A549 (cell line): ENCODE data around the gene TUBGCP2. TPM values are rescaled to one million over a fixed set of nuclear protein-coding genes. Genes with fewer than 3 reads are reported as not detected.

Source experiments
- ATAC-seq, 2 experiments: fragments of 200-7000 bp in 1 of 2; fragments of >200 bp in 1 of 2; cut with Nextera tagmentation in 1 of 2; cut with Tn5 transposase in 1 of 2; 3 replicates each; pipeline versions ENCODE4 v1.8.0 to v1.9.1; 2018 to 2020; ENCODE audit warnings: mild to moderate bottlenecking in 1 of 2, moderate library complexity in 1 of 2
- CTCF ChIA-PET: fragments of 300-600 bp; sonication (Branson Sonifier 250); formaldehyde crosslinking; extraction: SDS; loops from one replicate; lab custom pipeline; 2021; ENCODE audit warnings: antibody characterized with exemption, inconsistent platforms; lab: Yijun Ruan, JAX
- POLR2A ChIA-PET: fragments of 350-600 bp; formaldehyde crosslinking; extraction: SDS; loops from one replicate; lab custom pipeline; 2021; ENCODE audit warnings: antibody characterized with exemption, inconsistent platforms; lab: Yijun Ruan, JAX
- DNase-seq, 2 experiments: peaks; one replicate each; pipeline versions ENCODE4 v3.0.0 to v3.0.0-alpha.2; 2011 to 2016; ENCODE audit warnings: low read depth in 1 of 2, low spot score in 1 of 2
- FAIRE-seq: peaks from 2 replicates; lab custom pipeline; 2011; peaks lifted over from hg19 to GRCh38; lab: Jason Lieb, UNC
- H3K27ac ChIP-seq, 2 experiments: fragments of >200 bp; sonication (Bioruptor Twin); formaldehyde crosslinking; 3 replicates each; pipeline ENCODE4 v1.5.1; 2016 to 2017
- H3K4me1 ChIP-seq: fragments of >200 bp; sonication (Bioruptor Twin); formaldehyde crosslinking; 3 replicates; pipeline ENCODE4 v1.6.1; 2016
- H3K4me2 ChIP-seq: fragments of >200 bp; sonication (Bioruptor Twin); formaldehyde crosslinking; 3 replicates; pipeline ENCODE4 v1.6.1; 2016
- H3K4me3 ChIP-seq: fragments of >200 bp; sonication (Bioruptor Twin); formaldehyde crosslinking; 3 replicates; pipeline ENCODE4 v1.5.1; 2016
- H3K9me3 ChIP-seq: fragments of >200 bp; sonication (Bioruptor Twin); formaldehyde crosslinking; 3 replicates; pipeline ENCODE4 v1.6.1; 2016
- BCL3 ChIP-seq: fragments of >200 bp; sonication (Bioruptor Twin); formaldehyde crosslinking; IDR thresholded peaks from 3 replicates; pipeline ENCODE4 v1.6.1; 2016
- CHD4 ChIP-seq: fragments of 200-600 bp; sonication (generic); IDR thresholded peaks from 2 replicates; pipeline ENCODE4 v1.6.1; 2016; ENCODE audit warnings: antibody characterized with exemption, mild to moderate bottlenecking, borderline replicate concordance
- E2F6 ChIP-seq: IDR thresholded peaks from 2 replicates; pipeline ENCODE4 v1.6.1; 2012; ENCODE audit warnings: low read depth, borderline replicate concordance
- EHMT2 ChIP-seq: fragments of 200-600 bp; sonication (generic); IDR thresholded peaks from 2 replicates; pipeline ENCODE4 v1.6.1; 2016; ENCODE audit warnings: antibody characterized with exemption, low read depth, mild to moderate bottlenecking, moderate library complexity
- FOSL2 ChIP-seq, 2 experiments: fragments of 450-650 bp in 1 of 2; fragments of >200 bp in 1 of 2; sonication (Bioruptor Twin) in 1 of 2; formaldehyde crosslinking; IDR thresholded peaks; 2 replicates each; pipeline versions ENCODE4 v1.5.0 to v1.6.1; 2016 to 2020; ENCODE audit warnings: mild to moderate bottlenecking in 1 of 2, moderate library complexity in 1 of 2
- GATA3 ChIP-seq: IDR thresholded peaks from 2 replicates; pipeline ENCODE4 v1.6.1; 2012; ENCODE audit warnings: borderline replicate concordance
- HDAC2 ChIP-seq: fragments of 200-600 bp; sonication (generic); IDR thresholded peaks from 2 replicates; pipeline ENCODE4 v1.6.1; 2016
- HEYL ChIP-seq: fragments of 250-450 bp; sonication (Bioruptor Pico); IDR thresholded peaks from 2 replicates; pipeline ENCODE4 v1.8.0; 2021; ENCODE audit warnings: mild to moderate bottlenecking, moderate library complexity
- HMGXB4 ChIP-seq: fragments of 250-450 bp; sonication (Bioruptor Pico); IDR thresholded peaks from 2 replicates; pipeline ENCODE4 v1.5.0; 2021; ENCODE audit warnings: mild to moderate bottlenecking, moderate library complexity, borderline replicate concordance
- HOXB5 ChIP-seq: fragments of 250-450 bp; sonication (Bioruptor Pico); IDR thresholded peaks from 2 replicates; pipeline ENCODE4 v1.5.0; 2020; ENCODE audit warnings: mild to moderate bottlenecking, moderate library complexity
- KDM5A ChIP-seq: fragments of 200-600 bp; sonication (generic); IDR thresholded peaks from 2 replicates; pipeline ENCODE4 v1.6.1; 2016; ENCODE audit warnings: antibody characterized with exemption, mild to moderate bottlenecking
- MAX ChIP-seq: IDR thresholded peaks from 2 replicates; pipeline ENCODE4 v1.6.1; 2012
- MAZ ChIP-seq: fragments of 150-350 bp; IDR thresholded peaks from 2 replicates; pipeline ENCODE4 v1.6.1; 2014; ENCODE audit warnings: antibody characterized with exemption, low read depth, low read length, borderline replicate concordance
- NPAS2 ChIP-seq: fragments of 250-450 bp; sonication (Bioruptor Pico); IDR thresholded peaks from 2 replicates; pipeline ENCODE4 v1.8.0; 2022; ENCODE audit warnings: mild to moderate bottlenecking, moderate library complexity, borderline replicate concordance
- NR3C1 ChIP-seq: fragments of >200 bp; sonication (Bioruptor Twin); formaldehyde crosslinking; IDR thresholded peaks from 3 replicates; pipeline ENCODE4 v1.6.1; 2017
- PHF8 ChIP-seq: fragments of 200-600 bp; sonication (generic); IDR thresholded peaks from 2 replicates; pipeline ENCODE4 v1.6.1; 2016; ENCODE audit warnings: low read depth, mild to moderate bottlenecking, antibody characterized with exemption, moderate library complexity, borderline replicate concordance
- POLR2AphosphoS2 ChIP-seq: conservative IDR thresholded peaks from 2 replicates; pipeline ENCODE4 v1.6.1; 2012; ENCODE audit warnings: low read length, improper control_type of control experiment, inconsistent platforms
- RCOR1 ChIP-seq: fragments of 150-350 bp; IDR thresholded peaks from 2 replicates; pipeline ENCODE4 v1.6.1; 2014; ENCODE audit warnings: antibody characterized with exemption, low read length, low read depth
- RNF2 ChIP-seq: fragments of 200-600 bp; sonication (generic); IDR thresholded peaks from 2 replicates; pipeline ENCODE4 v1.6.1; 2016; ENCODE audit warnings: low read depth, mild to moderate bottlenecking, antibody characterized with exemption, moderate library complexity, borderline replicate concordance
- SMC3 ChIP-seq: fragments of >200 bp; sonication (Bioruptor Twin); formaldehyde crosslinking; IDR thresholded peaks from 3 replicates; pipeline ENCODE4 v1.6.1; 2018; ENCODE audit warnings: inconsistent platforms
- TFCP2L1 ChIP-seq: fragments of 250-450 bp; sonication (Bioruptor Pico); IDR thresholded peaks from 2 replicates; pipeline ENCODE4 v1.5.0; 2021; ENCODE audit warnings: mild to moderate bottlenecking
- TP53 ChIP-seq: fragments of 250-450 bp; sonication (Bioruptor Pico); IDR thresholded peaks from 2 replicates; pipeline ENCODE4 v1.5.0; 2021; ENCODE audit warnings: mild to moderate bottlenecking, moderate library complexity
- ZC3H11A ChIP-seq: fragments of 450-650 bp; IDR thresholded peaks from 2 replicates; pipeline ENCODE4 v1.6.1; 2014; ENCODE audit warnings: antibody characterized with exemption, mild to moderate bottlenecking
- ZFP36 ChIP-seq: fragments of 450-650 bp; IDR thresholded peaks from 2 replicates; pipeline ENCODE4 v1.6.1; 2014; ENCODE audit warnings: borderline replicate concordance; ENCODE audit not compliant: partially characterized antibody
- WGBS: methylation state at CpG from one replicate; pipeline ENCODE4 v1.1.6; 2017; ENCODE audit errors: missing lambda C conversion rate; 5-methylcytosine and 5-hydroxymethylcytosine counted together
- polyA plus RNA-seq, 4 experiments: library from polyadenylated mRNA; depleted of rRNA in 3 of 4; stranded (reverse); fragments of >200 nt; fragmentation: RNase III in 1 of 4; extraction: RNeasy Plus Mini Kit Qiagen cat#74134 plus additional on column Dnase treatment in 1 of 4; gene quantifications; 2 replicates in 3 of 4; 3 replicates in 1 of 4; pipeline ENCODE4 v1.2.3, GENCODE V29; 2011 to 2017

The TUBGCP2 gene
- polyA plus RNA-seq, 2 of the 4 experiments (the other 2 are of a cell fraction), result 33.6 to 44.5 TPM

- Histone ChIP-seq H3K4me1 (no peaks in the 10 kb centered on the region), H3K4me2 (no peak overlapping the region), H3K27ac (no peak overlapping the region), H3K9me3 (no peaks in the 10 kb centered on the region), H3K4me3 (no peak overlapping the region)
- DNase-seq (no peak), FAIRE-seq (no peak), ATAC-seq (no peak)
- 97% methylated on average over 25 of the region's 36 CpGs for WGBS
- TF ChIP-seq RNF2, result no peak
- TF ChIP-seq MAZ, result no peak
- no peak for TF ChIP-seq HMGXB4 (CRISPR knock-in tag)
- TF ChIP-seq CHD4, result no peak
- no peak for TF ChIP-seq ZC3H11A
- no peak for TF ChIP-seq KDM5A
- TF ChIP-seq SMC3, result no peak
- no peak for TF ChIP-seq HEYL (CRISPR knock-in tag)
- no peak for TF ChIP-seq E2F6
- TF ChIP-seq RCOR1, result no peak
- no peak for TF ChIP-seq HDAC2
- no peak for TF ChIP-seq NPAS2 (CRISPR knock-in tag)
- no peak for TF ChIP-seq GATA3
- no peak for TF ChIP-seq HOXB5
- TF ChIP-seq POLR2AphosphoS2, result no peak
- no peak for TF ChIP-seq PHF8
- ChIA-PET POLR2A (no interaction called here), CTCF (interaction anchor here (0.9 kb wide), 1 partner anchor 14 kb away, joined by 4 read pairs; no protein-coding TSS in a partner anchor)
Observed at GRCh38 chr10:133285217-133285616, 23.5 kb downstream of the TUBGCP2 start.

- Histone ChIP-seq H3K4me2 (no peak overlapping the region), H3K4me1 (no peaks in the 10 kb centered on the region), H3K9me3 (no peaks in the 10 kb centered on the region), H3K27ac (no peak overlapping the region), H3K4me3 (no peak overlapping the region)
- ChIA-PET POLR2A (no interaction called here), CTCF (interaction anchor here (0.9 to 2.8 kb wide), 4 partner anchors 9 to 59 kb away, joined by 3 to 10 read pairs (median 4); no protein-coding TSS in a partner anchor)
- ATAC-seq (no peak), FAIRE-seq (no peak), DNase-seq (no peak)
- WGBS, result 96% methylated on average over 24 of the region's 24 CpGs
- no peak for TF ChIP-seq GATA3
- TF ChIP-seq TP53 (CRISPR knock-in tag), result no peak
- TF ChIP-seq HEYL (CRISPR knock-in tag), result no peak
Observed at GRCh38 chr10:133283931-133284330, 24.7 kb downstream of the TUBGCP2 start.

GRCh38 chr10:133282846-133283390 lies 25.8 kb downstream of the TUBGCP2 start:
- ChIA-PET POLR2A (no interaction called here), CTCF (interaction anchor here (0.5 to 2.8 kb wide), 3 partner anchors 10 to 54 kb away, joined by 3 to 10 read pairs (median 3); no protein-coding TSS in a partner anchor)
- no peaks in the 10 kb centered on the region for H3K9me3 ChIP-seq
- DNase-seq (no peak), ATAC-seq (no peak), FAIRE-seq (no peak)
- peaks cover 4% of the 10 kb centered on the region; the same call in 1 of the 3 replicates for H3K4me1 ChIP-seq
- 91% methylated on average over 19 of the region's 24 CpGs for WGBS
- H3K27ac ChIP-seq, result no peak overlapping the region
- no peak overlapping the region for H3K4me3 ChIP-seq
- no peak for TF ChIP-seq PHF8
- no peak for TF ChIP-seq MAX
- TF ChIP-seq HEYL (CRISPR knock-in tag), result no peak
- TF ChIP-seq FOSL2 (IDR thresholded peaks at IDR 0.05), result no peak
- TF ChIP-seq FOSL2 (CRISPR knock-in tag; IDR thresholded peaks at IDR 0.05), result no peak
- TF ChIP-seq NR3C1, result no peak
- TF ChIP-seq BCL3, result no peak
- TF ChIP-seq TFCP2L1 (CRISPR knock-in tag), result no peak
- no peak for TF ChIP-seq EHMT2
- TF ChIP-seq ZFP36, result no peak
- no peak overlapping the region for H3K4me2 ChIP-seq
